MM.1S (cell line): Measurements from ENCODE around the gene CACNA1G.

Experiments
- EZH2 ChIP-seq: fragments of 300-600 bp; sonication (generic); optimal IDR thresholded peaks from 2 replicates; pipeline ENCODE3; 2017; ENCODE audit warnings: low read depth, mild to moderate bottlenecking, antibody characterized with exemption, low read length, mixed read lengths
- TF ChIP-seq, protein P1 (sequence below): fragments of 300-600 bp; sonication (generic); IDR thresholded peaks from 2 replicates; pipeline ENCODE4 v1.5.1; 2016; ENCODE audit warnings: antibody characterized with exemption, low read length, mixed read lengths

DNA sequence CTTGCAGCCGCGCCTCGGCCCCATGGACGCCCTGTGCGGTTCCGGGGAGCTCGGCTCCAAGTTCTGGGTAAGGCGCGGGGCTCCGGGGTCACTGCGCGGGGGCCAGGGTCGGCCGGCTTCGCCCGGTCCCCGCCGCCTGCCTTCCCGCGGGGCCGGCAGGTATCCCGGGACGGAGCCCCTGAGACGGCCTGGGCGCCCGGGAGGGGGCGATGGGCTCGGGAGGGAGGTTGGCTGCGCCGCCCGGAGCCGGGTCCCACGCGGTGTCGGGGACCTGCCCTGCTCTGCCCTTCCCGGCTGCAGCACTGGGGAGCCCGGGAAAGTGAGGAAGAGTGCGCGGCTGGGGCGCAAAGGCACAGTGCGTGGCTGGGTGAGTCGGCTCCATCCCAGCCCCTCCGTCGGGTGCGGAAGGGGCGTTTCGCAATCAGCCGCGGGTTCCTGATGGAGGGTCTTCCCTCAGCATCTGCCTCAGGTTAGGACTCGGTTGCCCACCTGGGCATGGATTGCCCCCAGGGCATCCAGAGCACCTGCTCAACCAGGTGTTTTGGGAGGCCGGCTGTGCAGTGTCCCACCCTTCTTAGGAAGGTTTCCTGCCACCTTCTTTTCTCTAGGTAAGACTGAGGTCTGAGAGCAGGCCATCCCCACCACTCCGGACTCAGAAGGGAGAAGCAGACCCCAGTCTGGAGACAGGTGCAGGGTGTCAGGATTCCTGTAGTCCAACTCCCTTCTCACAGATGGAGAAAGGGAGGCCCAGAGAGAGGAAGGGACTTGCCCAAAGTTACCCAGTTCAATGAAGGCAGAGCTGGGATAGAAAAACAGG is 74.6 kb downstream of the CACNA1G start:
- TF ChIP-seq EZH2: no peak
- TF ChIP-seq, protein P1, sequence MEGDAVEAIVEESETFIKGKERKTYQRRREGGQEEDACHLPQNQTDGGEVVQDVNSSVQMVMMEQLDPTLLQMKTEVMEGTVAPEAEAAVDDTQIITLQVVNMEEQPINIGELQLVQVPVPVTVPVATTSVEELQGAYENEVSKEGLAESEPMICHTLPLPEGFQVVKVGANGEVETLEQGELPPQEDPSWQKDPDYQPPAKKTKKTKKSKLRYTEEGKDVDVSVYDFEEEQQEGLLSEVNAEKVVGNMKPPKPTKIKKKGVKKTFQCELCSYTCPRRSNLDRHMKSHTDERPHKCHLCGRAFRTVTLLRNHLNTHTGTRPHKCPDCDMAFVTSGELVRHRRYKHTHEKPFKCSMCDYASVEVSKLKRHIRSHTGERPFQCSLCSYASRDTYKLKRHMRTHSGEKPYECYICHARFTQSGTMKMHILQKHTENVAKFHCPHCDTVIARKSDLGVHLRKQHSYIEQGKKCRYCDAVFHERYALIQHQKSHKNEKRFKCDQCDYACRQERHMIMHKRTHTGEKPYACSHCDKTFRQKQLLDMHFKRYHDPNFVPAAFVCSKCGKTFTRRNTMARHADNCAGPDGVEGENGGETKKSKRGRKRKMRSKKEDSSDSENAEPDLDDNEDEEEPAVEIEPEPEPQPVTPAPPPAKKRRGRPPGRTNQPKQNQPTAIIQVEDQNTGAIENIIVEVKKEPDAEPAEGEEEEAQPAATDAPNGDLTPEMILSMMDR: no peak
